Measurements from ENCODE around the gene CBLN3.

Gene CBLN3

GRCh38 chr14:24426150-24426911 is 3.1 kb downstream of the CBLN3 start:
- no peak for DNase-seq (ENCODE audit: low spot score)

GRCh38 chr14:24425704-24426103 is 3.8 kb downstream of the CBLN3 start:
- DNase-seq (ENCODE audit: low spot score): no peak

GRCh38 chr14:24422694-24423601 is 6.5 kb downstream of the CBLN3 start:
- DNase-seq (ENCODE audit: low spot score): no peak

GRCh38 chr14:24422261-24422660 is 7.2 kb downstream of the CBLN3 start:
- no peak for DNase-seq (ENCODE audit: low spot score)

GRCh38 chr14:24418492-24418873 is 11.0 kb downstream of the CBLN3 start:
- no peak for DNase-seq (ENCODE audit: low spot score)

- DNase-seq (ENCODE audit: low spot score): no peak
Observed at GRCh38 chr14:24417832-24418491, 11.5 kb downstream of the CBLN3 start.

GRCh38 chr14:24416932-24417619 is 12.4 kb downstream of the CBLN3 start:
- DNase-seq (ENCODE audit: low spot score): no peak

GRCh38 chr14:24416254-24416931 is 13.1 kb downstream of the CBLN3 start:
- DNase-seq (ENCODE audit: low spot score): no peak

- no peak for DNase-seq (ENCODE audit: low spot score)
Observed at GRCh38 chr14:24415421-24416253, 13.8 kb downstream of the CBLN3 start.

- DNase-seq (ENCODE audit: low spot score): no peak
Observed at GRCh38 chr14:24414732-24415420, 14.6 kb downstream of the CBLN3 start.

- DNase-seq (ENCODE audit: low spot score): no peak
Observed at GRCh38 chr14:24414077-24414476, 15.4 kb downstream of the CBLN3 start.

GRCh38 chr14:24411443-24412389 is 17.8 kb downstream of the CBLN3 start:
- peak; percentile 71 for DNase-seq (ENCODE audit: low spot score)

GRCh38 chr14:24409956-24410355 is 19.5 kb downstream of the CBLN3 start:
- no peak for DNase-seq (ENCODE audit: low spot score)

GRCh38 chr14:24409192-24409591 is 20.3 kb downstream of the CBLN3 start:
- no peak for DNase-seq (ENCODE audit: low spot score)

- no peak for DNase-seq (ENCODE audit: low spot score)
Observed at GRCh38 chr14:24408764-24409163, 20.7 kb downstream of the CBLN3 start.

- no peak for DNase-seq (ENCODE audit: low spot score)
Observed at GRCh38 chr14:24407608-24408325, 21.7 kb downstream of the CBLN3 start.

GRCh38 chr14:24406416-24406815 is 23.1 kb downstream of the CBLN3 start:
- DNase-seq (ENCODE audit: low spot score): no peak

- no peak for DNase-seq (ENCODE audit: low spot score)
Observed at GRCh38 chr14:24404814-24405213, 24.7 kb downstream of the CBLN3 start.

Measured in iPS-NIHi11 (cell line).